Measurements from ENCODE around the gene ACTMAP.
A peak's percentile ranks its signal among the peaks of the same experiment; 100 is the strongest.

The ACTMAP gene

GRCh38 chr19:40705950-40706619 lies 44.2 kb downstream of the ACTMAP start:
- Histone ChIP-seq H3K27me3 (ENCODE audit: control insufficient read depth in 3 of 3, insufficient read depth in 3 of 3, low read depth in 1 of 3, low read length in 3 of 3) (no peaks in the 10 kb centered on the region), H3K4me1 (ENCODE audit: control insufficient read depth in 2 of 2, insufficient read depth in 1 of 2, low read depth in 1 of 2, low read length in 2 of 2) (peaks cover 0 to 4% of the 10 kb centered on the region in 2 donors), H3K4me2 (ENCODE audit: insufficient read depth, low read length, poor library complexity, severe bottlenecking) (no peak overlapping the region), H4K8ac (ENCODE audit: low read depth, low read length) (no peak overlapping the region), H2BK120ac (ENCODE audit: low read depth, low read length) (no peak overlapping the region), H2BK5ac (ENCODE audit: low read length) (no peak overlapping the region), H3K18ac (ENCODE audit: low read length) (no peak overlapping the region), H3K36me3 (replicated peaks in 1 of 2; ENCODE audit: control insufficient read depth in 2 of 2, insufficient read depth in 2 of 2, low read length in 2 of 2) (peaks cover 37 to 91% of the 10 kb centered on the region in 2 donors), H3K9ac (ENCODE audit: low read depth, low read length, poor library complexity) (no peak overlapping the region), H3K23ac (ENCODE audit: low read depth, low read length, poor library complexity) (no peak overlapping the region), H2BK15ac (ENCODE audit: low read length) (no peak overlapping the region), H3K9me3 (replicated peaks in 1 of 2; ENCODE audit: control insufficient read depth in 2 of 2, insufficient read depth in 1 of 2, low read depth in 1 of 2, low read length in 2 of 2) (no peaks in the 10 kb centered on the region), H2AK5ac (ENCODE audit: low read depth, low read length) (no peak overlapping the region), H3K27ac (replicated peaks; ENCODE audit: low read length) (no peak overlapping the region), H2AFZ (ENCODE audit: low read length) (no peak overlapping the region), H3K4me3 (ENCODE audit: low read length in 2 of 2) (no peak overlapping the region), H3K4ac (ENCODE audit: low read length) (no peak overlapping the region), H3K79me1 (ENCODE audit: low read depth, low read length) (no peaks in the 10 kb centered on the region), H4K91ac (ENCODE audit: low read depth, low read length, poor library complexity) (no peak overlapping the region), H3K14ac (ENCODE audit: low read length) (no peak overlapping the region), H2BK12ac (ENCODE audit: low read length) (no peak overlapping the region)
- WGBS, 2 donors (ENCODE audit: extremely low coverage in 2 of 2, insufficient read length in 2 of 2, insufficient replicate concordance in 1 of 2): no CpG with 5 or more reads among the region's 7 CpGs
- no peak for DNase-seq (ENCODE audit: low spot score)

DNA sequence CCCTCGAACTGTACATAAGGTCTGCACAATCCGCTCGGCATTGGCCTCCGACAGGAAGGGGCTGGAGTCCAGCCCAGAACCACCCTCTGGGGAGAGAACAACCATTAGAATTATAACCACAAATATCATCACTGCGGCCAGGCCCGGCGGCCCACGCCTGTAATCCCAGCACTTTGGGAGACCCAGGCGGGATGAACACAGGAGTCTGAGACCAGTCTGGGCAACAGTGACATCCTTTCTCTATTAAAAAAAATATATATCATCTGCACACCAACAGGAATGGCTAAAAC lies 45.0 kb downstream of the ACTMAP start:
- peaks cover 40 to 93% of the 10 kb centered on the region in 2 donors for H3K36me3 ChIP-seq (replicated peaks in 1 of 2; ENCODE audit: control insufficient read depth in 2 of 2, insufficient read depth in 2 of 2, low read length in 2 of 2)
- WGBS, 2 donors (ENCODE audit: extremely low coverage in 2 of 2, insufficient read length in 2 of 2, insufficient replicate concordance in 1 of 2): no CpG with 5 or more reads among the region's 9 CpGs
- no peak overlapping the region for H3K4me3 ChIP-seq (ENCODE audit: low read length in 2 of 2)
- peaks cover 0 to 4% of the 10 kb centered on the region in 2 donors for H3K4me1 ChIP-seq (ENCODE audit: control insufficient read depth in 2 of 2, insufficient read depth in 1 of 2, low read depth in 1 of 2, low read length in 2 of 2)
- H3K4ac ChIP-seq (ENCODE audit: low read length): no peak overlapping the region
- no peak overlapping the region for H4K8ac ChIP-seq (ENCODE audit: low read depth, low read length)
- H2BK15ac ChIP-seq (ENCODE audit: low read length): no peak overlapping the region
- DNase-seq (ENCODE audit: low spot score): no peak
- H3K79me1 ChIP-seq (ENCODE audit: low read depth, low read length): no peaks in the 10 kb centered on the region
- no peak overlapping the region for H3K4me2 ChIP-seq (ENCODE audit: insufficient read depth, low read length, poor library complexity, severe bottlenecking)
- no peak overlapping the region for H3K18ac ChIP-seq (ENCODE audit: low read length)
- no peak overlapping the region for H4K91ac ChIP-seq (ENCODE audit: low read depth, low read length, poor library complexity)
- no peak overlapping the region for H3K14ac ChIP-seq (ENCODE audit: low read length)
- H2BK5ac ChIP-seq (ENCODE audit: low read length): no peak overlapping the region
- no peaks in the 10 kb centered on the region for H3K27me3 ChIP-seq (ENCODE audit: control insufficient read depth in 3 of 3, insufficient read depth in 3 of 3, low read depth in 1 of 3, low read length in 3 of 3)
- no peak overlapping the region for H2BK12ac ChIP-seq (ENCODE audit: low read length)
- H3K9ac ChIP-seq (ENCODE audit: low read depth, low read length, poor library complexity): no peak overlapping the region
- H3K27ac ChIP-seq (replicated peaks; ENCODE audit: low read length): no peak overlapping the region
- H3K9me3 ChIP-seq (replicated peaks in 1 of 2; ENCODE audit: control insufficient read depth in 2 of 2, insufficient read depth in 1 of 2, low read depth in 1 of 2, low read length in 2 of 2): no peaks in the 10 kb centered on the region
- no peak overlapping the region for H2AFZ ChIP-seq (ENCODE audit: low read length)
- H2AK5ac ChIP-seq (ENCODE audit: low read depth, low read length): no peak overlapping the region
- no peak overlapping the region for H3K23ac ChIP-seq (ENCODE audit: low read depth, low read length, poor library complexity)
- no peak overlapping the region for H2BK120ac ChIP-seq (ENCODE audit: low read depth, low read length)

GRCh38 chr19:40704491-40705361 lies 45.6 kb downstream of the ACTMAP start:
- Histone ChIP-seq H3K4me2 (ENCODE audit: insufficient read depth, low read length, poor library complexity, severe bottlenecking) (no peak overlapping the region), H3K4me3 (ENCODE audit: low read length in 2 of 2) (no peak overlapping the region), H3K4me1 (ENCODE audit: control insufficient read depth in 2 of 2, insufficient read depth in 1 of 2, low read depth in 1 of 2, low read length in 2 of 2) (peaks cover 0 to 4% of the 10 kb centered on the region in 2 donors), H3K18ac (ENCODE audit: low read length) (no peak overlapping the region), H3K9me3 (replicated peaks in 1 of 2; ENCODE audit: control insufficient read depth in 2 of 2, insufficient read depth in 1 of 2, low read depth in 1 of 2, low read length in 2 of 2) (no peaks in the 10 kb centered on the region), H3K27ac (replicated peaks; ENCODE audit: low read length) (no peak overlapping the region), H3K79me1 (ENCODE audit: low read depth, low read length) (no peaks in the 10 kb centered on the region), H2BK12ac (ENCODE audit: low read length) (no peak overlapping the region), H3K36me3 (replicated peaks in 1 of 2; ENCODE audit: control insufficient read depth in 2 of 2, insufficient read depth in 2 of 2, low read length in 2 of 2) (peaks cover 42 to 95% of the 10 kb centered on the region in 2 donors), H3K9ac (ENCODE audit: low read depth, low read length, poor library complexity) (no peak overlapping the region), H3K23ac (ENCODE audit: low read depth, low read length, poor library complexity) (no peak overlapping the region), H2AFZ (ENCODE audit: low read length) (no peak overlapping the region), H3K4ac (ENCODE audit: low read length) (no peak overlapping the region), H3K27me3 (ENCODE audit: control insufficient read depth in 3 of 3, insufficient read depth in 3 of 3, low read depth in 1 of 3, low read length in 3 of 3) (no peaks in the 10 kb centered on the region), H2BK5ac (ENCODE audit: low read length) (no peak overlapping the region), H2AK5ac (ENCODE audit: low read depth, low read length) (no peak overlapping the region), H2BK15ac (ENCODE audit: low read length) (no peak overlapping the region), H2BK120ac (ENCODE audit: low read depth, low read length) (no peak overlapping the region), H3K14ac (ENCODE audit: low read length) (no peak overlapping the region), H4K91ac (ENCODE audit: low read depth, low read length, poor library complexity) (no peak overlapping the region), H4K8ac (ENCODE audit: low read depth, low read length) (no peak overlapping the region)
- no CpG with 5 or more reads among the region's 18 CpGs for WGBS, 2 donors (ENCODE audit: extremely low coverage in 2 of 2, insufficient read length in 2 of 2, insufficient replicate concordance in 1 of 2)
- DNase-seq (ENCODE audit: low spot score): no peak

DNA sequence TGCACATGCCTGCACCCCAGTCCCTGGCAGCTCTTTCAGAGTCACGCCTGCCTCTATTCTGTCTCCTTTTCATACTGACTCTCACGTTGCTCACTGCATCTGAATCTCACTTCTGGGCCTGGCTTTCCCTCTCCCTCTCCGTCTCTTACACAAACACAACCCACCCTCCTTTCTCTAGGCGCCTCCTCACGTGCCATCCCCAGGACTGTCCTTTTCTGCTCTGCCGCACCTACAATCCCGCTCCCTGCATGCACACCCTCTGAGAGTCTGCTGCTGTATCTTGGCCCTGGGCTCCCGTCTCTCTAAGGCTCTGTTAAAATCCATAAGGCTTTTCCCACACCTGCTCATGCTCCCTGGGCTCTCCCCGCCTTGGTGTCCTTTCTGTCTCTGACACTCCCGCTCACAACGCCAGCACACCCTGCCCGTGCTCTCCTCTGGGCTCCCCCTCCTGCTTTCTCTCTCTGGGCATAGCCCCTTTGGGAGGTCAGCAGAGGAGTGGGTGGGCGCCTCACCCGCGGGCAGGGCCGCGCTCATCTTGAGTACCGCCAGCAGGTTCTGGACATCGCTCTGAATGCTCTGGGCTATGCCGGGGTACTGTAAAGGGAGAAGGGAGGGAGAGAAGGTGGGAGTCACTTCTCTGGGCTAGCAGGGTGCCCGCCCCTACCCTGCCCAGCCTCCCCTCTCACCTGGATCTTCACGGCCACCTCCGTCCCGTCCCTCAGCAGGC lies 47.1 kb downstream of the ACTMAP start:
- Histone ChIP-seq H2AK5ac (ENCODE audit: low read depth, low read length) (no peak overlapping the region), H4K8ac (ENCODE audit: low read depth, low read length) (no peak overlapping the region), H3K9me3 (replicated peaks in 1 of 2; ENCODE audit: control insufficient read depth in 2 of 2, insufficient read depth in 1 of 2, low read depth in 1 of 2, low read length in 2 of 2) (no peaks in the 10 kb centered on the region), H2BK15ac (ENCODE audit: low read length) (no peak overlapping the region), H3K14ac (ENCODE audit: low read length) (no peak overlapping the region), H3K9ac (ENCODE audit: low read depth, low read length, poor library complexity) (peak overlapping the region; percentile 12), H2AFZ (ENCODE audit: low read length) (no peak overlapping the region), H4K91ac (ENCODE audit: low read depth, low read length, poor library complexity) (no peak overlapping the region), H3K27ac (replicated peaks; ENCODE audit: low read length) (no peak overlapping the region), H3K23ac (ENCODE audit: low read depth, low read length, poor library complexity) (no peak overlapping the region), H3K4me3 (ENCODE audit: low read length in 2 of 2) (no peak overlapping the region), H3K27me3 (ENCODE audit: control insufficient read depth in 3 of 3, insufficient read depth in 3 of 3, low read depth in 1 of 3, low read length in 3 of 3) (no peaks in the 10 kb centered on the region), H3K79me1 (ENCODE audit: low read depth, low read length) (no peaks in the 10 kb centered on the region), H2BK12ac (ENCODE audit: low read length) (no peak overlapping the region), H3K4me2 (ENCODE audit: insufficient read depth, low read length, poor library complexity, severe bottlenecking) (no peak overlapping the region), H3K4ac (ENCODE audit: low read length) (no peak overlapping the region), H2BK5ac (ENCODE audit: low read length) (no peak overlapping the region), H3K4me1 (ENCODE audit: control insufficient read depth in 2 of 2, insufficient read depth in 1 of 2, low read depth in 1 of 2, low read length in 2 of 2) (peaks cover 0 to 4% of the 10 kb centered on the region in 2 donors), H3K18ac (ENCODE audit: low read length) (no peak overlapping the region), H2BK120ac (ENCODE audit: low read depth, low read length) (no peak overlapping the region), H3K36me3 (replicated peaks in 1 of 2; ENCODE audit: control insufficient read depth in 2 of 2, insufficient read depth in 2 of 2, low read length in 2 of 2) (peaks cover 46 to 91% of the 10 kb centered on the region in 2 donors)
- WGBS, 2 donors (ENCODE audit: extremely low coverage in 2 of 2, insufficient read length in 2 of 2, insufficient replicate concordance in 1 of 2): no CpG with 5 or more reads among the region's 24 CpGs
- no peak for DNase-seq (ENCODE audit: low spot score)
